Measurements from ENCODE around the gene TMEM175. TPM values are rescaled to one million over a fixed set of nuclear protein-coding genes. Genes with fewer than 3 reads are reported as not detected.

TMEM175 gene
- total and polyA plus RNA-seq, 2 of the 13 experiments (the other 11 are each of a cell fraction or from before 2014, with no cell fraction given), result 5.1 to 9.9 TPM

DNA sequence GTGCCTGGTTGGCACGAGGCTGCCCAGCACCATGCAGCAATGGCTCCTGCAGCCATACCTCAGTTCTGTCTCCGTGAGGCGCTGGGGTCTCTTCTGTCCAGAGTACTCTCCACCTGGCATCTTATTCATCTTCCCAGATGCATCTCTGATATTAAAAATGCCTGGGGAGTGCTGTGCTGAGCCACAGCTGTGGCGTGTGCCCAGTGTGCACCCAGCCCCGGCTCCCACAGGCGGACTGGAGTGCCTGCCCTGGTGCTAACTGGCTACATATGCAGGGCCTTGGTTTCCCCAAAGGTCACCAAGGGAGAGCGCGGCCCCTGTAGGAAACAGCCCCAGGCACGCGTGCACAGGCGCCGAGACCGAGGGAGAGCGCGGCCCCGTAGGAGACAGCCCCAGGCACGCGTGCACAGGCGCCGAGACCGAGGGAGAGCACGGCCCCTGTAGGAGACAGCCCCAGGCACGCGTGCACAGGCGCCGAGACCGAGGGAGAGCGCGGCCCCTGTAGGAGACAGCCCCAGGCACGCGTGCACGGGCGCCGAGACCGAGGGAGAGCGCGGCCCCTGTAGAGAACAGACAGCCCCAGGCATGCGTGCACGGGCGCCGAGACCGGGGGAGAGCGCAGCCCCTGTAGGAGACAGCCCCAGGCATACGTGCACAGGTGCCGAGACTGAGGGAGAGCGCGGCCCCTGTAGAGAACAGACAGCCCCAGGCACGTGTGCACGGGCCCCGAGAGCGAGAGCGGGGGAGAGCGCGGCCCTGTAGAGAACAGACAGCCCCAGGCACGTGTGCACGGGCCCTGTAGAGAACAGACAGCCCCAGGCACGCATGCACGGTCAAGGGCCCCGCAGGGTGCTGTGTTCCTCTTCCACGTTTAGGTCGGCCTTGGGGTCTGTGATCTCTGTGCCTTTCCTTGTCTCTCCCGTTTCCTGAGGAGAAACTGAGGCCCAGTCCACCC lies 14.5 kb downstream of the TMEM175 start:
- no peak for ATAC-seq
- 90% methylated on average over 54 of the region's 62 CpGs for WGBS (ENCODE audit: low lambda C conversion rate)
- Histone ChIP-seq H4K20me1 (ENCODE audit: insufficient read depth, low read length) (no peaks in the 10 kb centered on the region), H3K9me3 (ENCODE audit: low read length) (no peaks in the 10 kb centered on the region), H3K4me2 (ENCODE audit: low read depth, low read length) (no peak overlapping the region; the same call in 1 of the 2 replicates), H2AFZ (ENCODE audit: low read length) (no peak overlapping the region), H3K27me3 (ENCODE audit: control insufficient read depth in 1 of 2, insufficient read depth in 2 of 2, low read length in 2 of 2) (no peaks in the 10 kb centered on the region), H3K36me3 (replicated peaks in 1 of 2; ENCODE audit: control insufficient read depth in 1 of 2, insufficient read depth in 2 of 2, low read length in 2 of 2) (no peaks in the 10 kb centered on the region), H3K4me1 (ENCODE audit: insufficient read depth, low read length) (peaks cover 31% of the 10 kb centered on the region), H3K79me2 (ENCODE audit: insufficient read depth, low read length) (no peaks in the 10 kb centered on the region), H3K27ac (ENCODE audit: extremely low read length, insufficient read depth, low read length) (no peak overlapping the region), H3K9ac (ENCODE audit: insufficient read depth, low read depth, low read length) (no peak overlapping the region), H3K4me3 (replicated peaks in 1 of 3; ENCODE audit: insufficient read depth in 1 of 3, low read depth in 2 of 3, low read length in 3 of 3) (no peak overlapping the region)
- ChIA-PET POLR2A (interaction anchor here (1.2 kb wide), 1 partner anchor 15 kb away, joined by 3 read pairs; the partner anchor contains the start of genes GAK and TMEM175), CTCF (ENCODE audit: low intra/inter-chr PET ratio, low total read pairs) (no interaction called here)
- in situ Hi-C loops (cut with HindIII; ENCODE audit: extremely low pct_ligation_motif_present, low pct_unique_long_range_greater_than_20kb) (no loop called here), intact Hi-C loops (cut with micrococcal nuclease; ENCODE audit: unreplicated experiment) (no loop called here)
- DNase-seq (ENCODE audit: low spot score), result no peak
- BruUV-seq (replicated peaks), result no TSS peak
- FAIRE-seq, result no peak
- no peak for TF ChIP-seq ZSCAN30 (CRISPR knock-in tag; IDR thresholded peaks at IDR 0.05)
- TF ChIP-seq GATAD1 (CRISPR knock-in tag; IDR thresholded peaks at IDR 0.05), result no peak
- TF ChIP-seq ZNF205 (CRISPR knock-in tag; IDR thresholded peaks at IDR 0.05), result no peak
- no peak for TF ChIP-seq ZNF598 (CRISPR knock-in tag; IDR thresholded peaks at IDR 0.05; ENCODE audit: borderline replicate concordance)
- TF ChIP-seq ZNF3 (CRISPR knock-in tag; IDR thresholded peaks at IDR 0.05), result no peak
- TF ChIP-seq SSRP1 (CRISPR knock-in tag; IDR thresholded peaks at IDR 0.05), result no peak
- TF ChIP-seq SMARCC2 (IDR thresholded peaks at IDR 0.05), result no peak
- no peak for TF ChIP-seq GZF1 (CRISPR knock-in tag; IDR thresholded peaks at IDR 0.05)
- no peak for TF ChIP-seq RNF2 (conservative IDR thresholded peaks at IDR 0.05; ENCODE audit: low read depth)
- TF ChIP-seq ZNF629 (CRISPR knock-in tag; conservative IDR thresholded peaks at IDR 0.05), result no peak
- no peak for TF ChIP-seq SP2 (CRISPR knock-in tag; IDR thresholded peaks at IDR 0.05)
- TF ChIP-seq, protein P1, sequence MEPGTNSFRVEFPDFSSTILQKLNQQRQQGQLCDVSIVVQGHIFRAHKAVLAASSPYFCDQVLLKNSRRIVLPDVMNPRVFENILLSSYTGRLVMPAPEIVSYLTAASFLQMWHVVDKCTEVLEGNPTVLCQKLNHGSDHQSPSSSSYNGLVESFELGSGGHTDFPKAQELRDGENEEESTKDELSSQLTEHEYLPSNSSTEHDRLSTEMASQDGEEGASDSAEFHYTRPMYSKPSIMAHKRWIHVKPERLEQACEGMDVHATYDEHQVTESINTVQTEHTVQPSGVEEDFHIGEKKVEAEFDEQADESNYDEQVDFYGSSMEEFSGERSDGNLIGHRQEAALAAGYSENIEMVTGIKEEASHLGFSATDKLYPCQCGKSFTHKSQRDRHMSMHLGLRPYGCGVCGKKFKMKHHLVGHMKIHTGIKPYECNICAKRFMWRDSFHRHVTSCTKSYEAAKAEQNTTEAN (CRISPR knock-in tag; conservative IDR thresholded peaks at IDR 0.05), result no peak
- TF ChIP-seq, protein P2, sequence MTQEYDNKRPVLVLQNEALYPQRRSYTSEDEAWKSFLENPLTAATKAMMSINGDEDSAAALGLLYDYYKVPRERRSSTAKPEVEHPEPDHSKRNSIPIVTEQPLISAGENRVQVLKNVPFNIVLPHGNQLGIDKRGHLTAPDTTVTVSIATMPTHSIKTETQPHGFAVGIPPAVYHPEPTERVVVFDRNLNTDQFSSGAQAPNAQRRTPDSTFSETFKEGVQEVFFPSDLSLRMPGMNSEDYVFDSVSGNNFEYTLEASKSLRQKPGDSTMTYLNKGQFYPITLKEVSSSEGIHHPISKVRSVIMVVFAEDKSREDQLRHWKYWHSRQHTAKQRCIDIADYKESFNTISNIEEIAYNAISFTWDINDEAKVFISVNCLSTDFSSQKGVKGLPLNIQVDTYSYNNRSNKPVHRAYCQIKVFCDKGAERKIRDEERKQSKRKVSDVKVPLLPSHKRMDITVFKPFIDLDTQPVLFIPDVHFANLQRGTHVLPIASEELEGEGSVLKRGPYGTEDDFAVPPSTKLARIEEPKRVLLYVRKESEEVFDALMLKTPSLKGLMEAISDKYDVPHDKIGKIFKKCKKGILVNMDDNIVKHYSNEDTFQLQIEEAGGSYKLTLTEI (CRISPR knock-in tag; conservative IDR thresholded peaks at IDR 0.05), result no peak
- no peak for TF ChIP-seq MAFG (CRISPR knock-in tag; IDR thresholded peaks at IDR 0.05)
- TF ChIP-seq HNRNPL (IDR thresholded peaks at IDR 0.05; ENCODE audit: low read depth, low read length), result no peak
- no peak for TF ChIP-seq SPEN (CRISPR knock-in tag; IDR thresholded peaks at IDR 0.05; ENCODE audit: low read depth)
- TF ChIP-seq, protein P3, sequence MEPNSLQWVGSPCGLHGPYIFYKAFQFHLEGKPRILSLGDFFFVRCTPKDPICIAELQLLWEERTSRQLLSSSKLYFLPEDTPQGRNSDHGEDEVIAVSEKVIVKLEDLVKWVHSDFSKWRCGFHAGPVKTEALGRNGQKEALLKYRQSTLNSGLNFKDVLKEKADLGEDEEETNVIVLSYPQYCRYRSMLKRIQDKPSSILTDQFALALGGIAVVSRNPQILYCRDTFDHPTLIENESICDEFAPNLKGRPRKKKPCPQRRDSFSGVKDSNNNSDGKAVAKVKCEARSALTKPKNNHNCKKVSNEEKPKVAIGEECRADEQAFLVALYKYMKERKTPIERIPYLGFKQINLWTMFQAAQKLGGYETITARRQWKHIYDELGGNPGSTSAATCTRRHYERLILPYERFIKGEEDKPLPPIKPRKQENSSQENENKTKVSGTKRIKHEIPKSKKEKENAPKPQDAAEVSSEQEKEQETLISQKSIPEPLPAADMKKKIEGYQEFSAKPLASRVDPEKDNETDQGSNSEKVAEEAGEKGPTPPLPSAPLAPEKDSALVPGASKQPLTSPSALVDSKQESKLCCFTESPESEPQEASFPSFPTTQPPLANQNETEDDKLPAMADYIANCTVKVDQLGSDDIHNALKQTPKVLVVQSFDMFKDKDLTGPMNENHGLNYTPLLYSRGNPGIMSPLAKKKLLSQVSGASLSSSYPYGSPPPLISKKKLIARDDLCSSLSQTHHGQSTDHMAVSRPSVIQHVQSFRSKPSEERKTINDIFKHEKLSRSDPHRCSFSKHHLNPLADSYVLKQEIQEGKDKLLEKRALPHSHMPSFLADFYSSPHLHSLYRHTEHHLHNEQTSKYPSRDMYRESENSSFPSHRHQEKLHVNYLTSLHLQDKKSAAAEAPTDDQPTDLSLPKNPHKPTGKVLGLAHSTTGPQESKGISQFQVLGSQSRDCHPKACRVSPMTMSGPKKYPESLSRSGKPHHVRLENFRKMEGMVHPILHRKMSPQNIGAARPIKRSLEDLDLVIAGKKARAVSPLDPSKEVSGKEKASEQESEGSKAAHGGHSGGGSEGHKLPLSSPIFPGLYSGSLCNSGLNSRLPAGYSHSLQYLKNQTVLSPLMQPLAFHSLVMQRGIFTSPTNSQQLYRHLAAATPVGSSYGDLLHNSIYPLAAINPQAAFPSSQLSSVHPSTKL (CRISPR knock-in tag; IDR thresholded peaks at IDR 0.05), result no peak
- no peak for TF ChIP-seq ZBTB38 (CRISPR knock-in tag; IDR thresholded peaks at IDR 0.05)

All from HepG2 (cell line).